Neutrophil (primary cell): Measurements from ENCODE around the gene EPB41L1.

Experiments
- H3K27ac ChIP-seq: fragments of 200-600 bp; sonication (generic); 2 replicates; pipeline ENCODE4 v1.5.1; 2016; ENCODE audit warnings: mild to moderate bottlenecking, moderate library complexity
- H3K27me3 ChIP-seq: fragments of 200-600 bp; sonication (generic); 2 replicates; pipeline ENCODE4 v1.6.0; 2016; ENCODE audit warnings: mild to moderate bottlenecking
- H3K36me3 ChIP-seq: fragments of 200-600 bp; sonication (generic); 2 replicates; pipeline ENCODE4 v1.5.1; 2017
- H3K4me1 ChIP-seq, 2 experiments: fragments of 200-600 bp in 1 of 2; sonication (generic) in 1 of 2; 1 replicate in 1 of 2; 2 replicates in 1 of 2; pipeline versions ENCODE4 v1.5.1 to v1.6.1; 2013 to 2016; ENCODE audit warnings: low read depth in 1 of 2, low read length in 1 of 2, mild to moderate bottlenecking in 1 of 2, moderate library complexity in 1 of 2; ENCODE audit not compliant: control insufficient read depth in 1 of 2, insufficient read depth in 1 of 2
- H3K4me3 ChIP-seq, 2 experiments: fragments of 200-600 bp in 1 of 2; sonication (generic) in 1 of 2; 1 replicate in 1 of 2; 2 replicates in 1 of 2; pipeline ENCODE4 v1.5.1; 2013 to 2016; ENCODE audit warnings: low read depth in 1 of 2, low read length in 1 of 2, mild to moderate bottlenecking in 1 of 2, moderate library complexity in 1 of 2
- H3K9me3 ChIP-seq: fragments of 200-600 bp; sonication (generic); 2 replicates; pipeline ENCODE4 v1.5.1; 2016
- TF ChIP-seq, protein P1 (sequence below): fragments of 200-600 bp; sonication (generic); IDR thresholded peaks from 2 replicates; pipeline ENCODE4 v1.5.1; 2016; ENCODE audit warnings: antibody characterized with exemption

EPB41L1 gene

DNA sequence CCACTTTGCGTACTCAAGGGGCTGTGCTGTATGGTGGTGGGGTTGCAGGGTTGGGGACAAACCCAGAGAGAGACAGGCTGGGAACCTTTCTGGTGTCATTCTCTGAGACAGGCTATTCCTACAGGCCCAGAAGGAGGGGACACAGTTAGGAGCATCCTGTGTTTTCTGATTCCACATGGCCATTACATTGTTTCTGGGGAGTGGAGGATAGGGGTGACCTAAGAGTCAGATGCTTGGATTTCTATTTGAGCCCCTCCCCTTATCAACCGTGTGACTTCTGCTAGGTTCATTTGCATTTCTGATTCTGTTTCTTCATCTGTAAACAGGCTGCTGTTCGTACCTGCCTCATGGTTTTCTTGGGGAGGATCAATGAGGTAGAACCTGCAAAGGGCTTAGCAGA lies 29.4 kb upstream of the EPB41L1 start:
- TF ChIP-seq, protein P1, sequence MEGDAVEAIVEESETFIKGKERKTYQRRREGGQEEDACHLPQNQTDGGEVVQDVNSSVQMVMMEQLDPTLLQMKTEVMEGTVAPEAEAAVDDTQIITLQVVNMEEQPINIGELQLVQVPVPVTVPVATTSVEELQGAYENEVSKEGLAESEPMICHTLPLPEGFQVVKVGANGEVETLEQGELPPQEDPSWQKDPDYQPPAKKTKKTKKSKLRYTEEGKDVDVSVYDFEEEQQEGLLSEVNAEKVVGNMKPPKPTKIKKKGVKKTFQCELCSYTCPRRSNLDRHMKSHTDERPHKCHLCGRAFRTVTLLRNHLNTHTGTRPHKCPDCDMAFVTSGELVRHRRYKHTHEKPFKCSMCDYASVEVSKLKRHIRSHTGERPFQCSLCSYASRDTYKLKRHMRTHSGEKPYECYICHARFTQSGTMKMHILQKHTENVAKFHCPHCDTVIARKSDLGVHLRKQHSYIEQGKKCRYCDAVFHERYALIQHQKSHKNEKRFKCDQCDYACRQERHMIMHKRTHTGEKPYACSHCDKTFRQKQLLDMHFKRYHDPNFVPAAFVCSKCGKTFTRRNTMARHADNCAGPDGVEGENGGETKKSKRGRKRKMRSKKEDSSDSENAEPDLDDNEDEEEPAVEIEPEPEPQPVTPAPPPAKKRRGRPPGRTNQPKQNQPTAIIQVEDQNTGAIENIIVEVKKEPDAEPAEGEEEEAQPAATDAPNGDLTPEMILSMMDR = no peak

DNA sequence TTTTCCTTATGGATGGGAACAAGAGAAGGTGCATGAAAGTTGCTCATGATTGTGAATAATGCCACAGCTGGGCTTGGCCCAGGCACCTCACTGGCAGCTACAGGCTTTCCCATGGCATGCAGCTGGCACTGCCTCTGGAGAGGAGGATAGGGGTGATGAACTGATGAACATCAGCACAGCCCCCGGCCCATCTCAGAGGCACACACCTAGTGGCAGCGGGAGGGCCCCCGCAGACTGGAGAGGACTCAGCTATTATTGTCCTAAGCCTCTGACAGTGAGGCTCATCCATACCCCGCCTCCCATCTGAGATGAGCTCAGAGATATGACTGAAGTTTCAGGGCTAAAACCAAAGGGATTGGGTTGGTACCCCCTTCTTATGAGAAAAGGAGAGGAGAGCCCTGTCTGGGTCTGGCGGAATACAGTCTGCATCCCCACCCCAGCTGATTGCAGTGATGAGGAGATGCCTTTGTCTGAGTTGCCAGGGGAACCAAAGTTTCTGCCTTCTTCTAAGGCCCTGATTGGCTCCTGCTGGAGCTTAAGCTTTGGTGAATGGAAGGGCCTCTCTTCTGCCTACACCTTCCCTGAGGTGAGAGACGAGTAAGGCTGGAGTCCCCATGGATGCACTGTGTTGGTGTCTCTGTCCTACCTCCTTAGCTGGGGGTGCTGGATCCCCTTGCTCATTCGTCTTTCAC lies 27.6 kb upstream of the EPB41L1 start:
- TF ChIP-seq, protein P1 = no peak
- no peak overlapping the region for H3K27ac ChIP-seq

More for the DNA sequence above, 29.4 kb upstream of the EPB41L1 start:
- Histone ChIP-seq H3K4me3 (no peak overlapping the region), H3K27me3 (no peaks in the 10 kb centered on the region), H3K4me1 (no peaks in the 10 kb centered on the region), H3K36me3 (no peaks in the 10 kb centered on the region), H3K27ac (no peak overlapping the region), H3K9me3 (no peaks in the 10 kb centered on the region)

DNA sequence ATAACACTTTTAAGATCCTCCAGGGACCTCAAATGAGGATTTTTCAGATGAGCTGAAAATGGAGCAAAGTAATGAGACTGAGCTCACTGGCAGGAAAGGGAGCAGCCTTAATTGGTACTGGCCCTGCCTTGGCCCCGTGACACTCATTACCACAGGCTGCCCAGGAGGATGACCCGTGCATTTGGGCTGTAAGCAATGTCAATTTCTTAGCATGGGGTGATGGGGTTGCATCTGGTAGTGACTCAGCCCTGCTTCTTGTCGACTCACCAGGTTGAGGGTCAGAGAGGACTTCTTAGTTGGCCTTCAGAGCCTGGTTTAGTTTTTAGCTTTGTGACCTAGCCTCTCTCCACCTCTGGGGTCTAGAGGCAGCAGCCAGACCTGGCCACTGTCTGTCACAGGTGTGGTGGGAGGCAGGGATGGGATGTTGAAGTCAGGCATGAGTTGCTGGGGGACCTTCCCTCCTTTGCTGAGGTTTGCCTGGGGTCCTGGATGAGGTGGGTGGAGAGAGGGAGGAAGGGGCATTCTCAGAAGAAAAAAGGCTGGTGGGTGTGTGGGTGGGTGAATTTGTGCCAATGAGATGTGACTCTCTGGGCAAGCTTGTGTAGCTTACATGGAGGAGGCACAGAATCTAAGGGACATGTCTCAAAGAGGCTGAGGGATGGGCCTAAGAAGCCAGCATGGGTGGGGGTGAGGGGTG lies 25.9 kb upstream of the EPB41L1 start:
- no peaks in the 10 kb centered on the region for H3K27me3 ChIP-seq
- no peaks in the 10 kb centered on the region for H3K4me1 ChIP-seq
- no peaks in the 10 kb centered on the region for H3K9me3 ChIP-seq
- TF ChIP-seq, protein P1 = no peak
- H3K27ac ChIP-seq = no peak overlapping the region
- H3K36me3 ChIP-seq = no peaks in the 10 kb centered on the region
- H3K4me3 ChIP-seq = no peak overlapping the region

More for the DNA sequence above, 27.6 kb upstream of the EPB41L1 start:
- Histone ChIP-seq H3K4me3 (no peak overlapping the region), H3K27me3 (no peaks in the 10 kb centered on the region), H3K9me3 (no peaks in the 10 kb centered on the region), H3K4me1 (no peaks in the 10 kb centered on the region), H3K36me3 (no peaks in the 10 kb centered on the region)

DNA sequence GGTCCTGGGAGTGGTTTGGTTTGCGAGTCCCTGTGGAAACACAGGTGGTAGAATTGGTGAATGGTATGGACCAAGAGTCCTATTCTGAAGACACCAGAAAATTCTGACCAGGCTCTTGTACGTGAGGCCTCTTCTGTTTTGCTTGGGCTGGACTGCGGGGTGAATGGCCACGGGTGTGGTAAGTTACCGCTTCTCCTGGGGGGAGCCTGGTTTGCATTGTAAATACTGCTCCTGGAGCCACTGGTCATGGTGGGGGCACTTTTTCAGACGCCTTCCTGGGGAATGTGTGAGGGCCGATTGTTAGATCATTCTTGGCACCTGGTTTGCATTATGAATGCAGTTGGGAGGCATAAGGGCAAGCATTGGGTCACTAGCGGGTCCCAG lies 25.4 kb upstream of the EPB41L1 start:
- H3K27me3 ChIP-seq = no peaks in the 10 kb centered on the region
- TF ChIP-seq, protein P1 = no peak
- no peaks in the 10 kb centered on the region for H3K9me3 ChIP-seq
- no peaks in the 10 kb centered on the region for H3K4me1 ChIP-seq
- no peak overlapping the region for H3K27ac ChIP-seq
- H3K36me3 ChIP-seq = no peaks in the 10 kb centered on the region
- no peak overlapping the region for H3K4me3 ChIP-seq

DNA sequence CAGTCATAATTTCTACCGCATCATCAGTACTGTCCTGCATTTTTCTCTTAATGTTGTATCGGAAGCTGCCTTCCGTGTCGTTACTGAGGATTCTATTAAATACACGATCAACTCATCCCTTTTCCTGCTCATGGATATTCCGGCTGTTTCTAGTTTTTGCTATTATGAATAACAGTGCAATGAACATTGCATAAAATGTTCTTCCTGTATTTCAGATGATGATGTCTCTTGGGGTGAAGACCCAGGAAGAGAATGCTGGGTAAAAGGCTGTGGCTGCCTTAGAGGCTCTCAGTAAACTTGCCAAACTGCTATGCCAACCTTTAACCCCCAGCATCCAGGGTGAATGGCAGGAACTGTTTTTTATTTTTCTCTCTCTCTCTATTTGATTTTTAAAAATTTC lies 24.1 kb upstream of the EPB41L1 start:
- Histone ChIP-seq H3K36me3 (no peaks in the 10 kb centered on the region), H3K27ac (no peak overlapping the region), H3K9me3 (no peaks in the 10 kb centered on the region), H3K4me3 (no peak overlapping the region), H3K27me3 (no peaks in the 10 kb centered on the region), H3K4me1 (no peaks in the 10 kb centered on the region)
- TF ChIP-seq, protein P1 = no peak
